ENCODE measurements around the gene SLC4A7.

SLC4A7 gene

DNA sequence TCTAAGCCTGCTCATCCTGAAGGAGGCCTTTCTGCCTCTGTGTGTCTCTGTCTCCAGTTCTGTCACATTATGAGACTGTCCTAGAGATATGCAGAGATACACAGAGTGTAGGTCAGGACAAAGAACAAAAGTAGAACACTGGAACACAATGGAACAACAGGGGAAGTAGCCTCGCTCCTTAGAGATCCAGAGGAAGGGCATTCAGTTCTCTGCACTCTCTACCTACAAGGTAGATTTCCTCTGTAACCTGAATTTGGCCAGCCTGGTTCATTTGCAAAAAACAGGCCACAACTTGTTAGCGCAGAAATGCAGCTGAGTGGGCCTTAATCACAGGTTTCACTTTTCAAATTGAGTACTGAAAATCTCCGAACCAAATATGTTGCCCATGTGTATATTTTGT is 134.4 kb downstream of the SLC4A7 start:
- TF ChIP-seq, protein P1, sequence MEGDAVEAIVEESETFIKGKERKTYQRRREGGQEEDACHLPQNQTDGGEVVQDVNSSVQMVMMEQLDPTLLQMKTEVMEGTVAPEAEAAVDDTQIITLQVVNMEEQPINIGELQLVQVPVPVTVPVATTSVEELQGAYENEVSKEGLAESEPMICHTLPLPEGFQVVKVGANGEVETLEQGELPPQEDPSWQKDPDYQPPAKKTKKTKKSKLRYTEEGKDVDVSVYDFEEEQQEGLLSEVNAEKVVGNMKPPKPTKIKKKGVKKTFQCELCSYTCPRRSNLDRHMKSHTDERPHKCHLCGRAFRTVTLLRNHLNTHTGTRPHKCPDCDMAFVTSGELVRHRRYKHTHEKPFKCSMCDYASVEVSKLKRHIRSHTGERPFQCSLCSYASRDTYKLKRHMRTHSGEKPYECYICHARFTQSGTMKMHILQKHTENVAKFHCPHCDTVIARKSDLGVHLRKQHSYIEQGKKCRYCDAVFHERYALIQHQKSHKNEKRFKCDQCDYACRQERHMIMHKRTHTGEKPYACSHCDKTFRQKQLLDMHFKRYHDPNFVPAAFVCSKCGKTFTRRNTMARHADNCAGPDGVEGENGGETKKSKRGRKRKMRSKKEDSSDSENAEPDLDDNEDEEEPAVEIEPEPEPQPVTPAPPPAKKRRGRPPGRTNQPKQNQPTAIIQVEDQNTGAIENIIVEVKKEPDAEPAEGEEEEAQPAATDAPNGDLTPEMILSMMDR (IDR thresholded peaks at IDR 0.05; ENCODE audit: insufficient read depth, missing control alignments): no peak
- no peak for DNase-seq (ENCODE audit: insufficient read length, low spot score)
- FAIRE-seq: peak; percentile 81

DNA sequence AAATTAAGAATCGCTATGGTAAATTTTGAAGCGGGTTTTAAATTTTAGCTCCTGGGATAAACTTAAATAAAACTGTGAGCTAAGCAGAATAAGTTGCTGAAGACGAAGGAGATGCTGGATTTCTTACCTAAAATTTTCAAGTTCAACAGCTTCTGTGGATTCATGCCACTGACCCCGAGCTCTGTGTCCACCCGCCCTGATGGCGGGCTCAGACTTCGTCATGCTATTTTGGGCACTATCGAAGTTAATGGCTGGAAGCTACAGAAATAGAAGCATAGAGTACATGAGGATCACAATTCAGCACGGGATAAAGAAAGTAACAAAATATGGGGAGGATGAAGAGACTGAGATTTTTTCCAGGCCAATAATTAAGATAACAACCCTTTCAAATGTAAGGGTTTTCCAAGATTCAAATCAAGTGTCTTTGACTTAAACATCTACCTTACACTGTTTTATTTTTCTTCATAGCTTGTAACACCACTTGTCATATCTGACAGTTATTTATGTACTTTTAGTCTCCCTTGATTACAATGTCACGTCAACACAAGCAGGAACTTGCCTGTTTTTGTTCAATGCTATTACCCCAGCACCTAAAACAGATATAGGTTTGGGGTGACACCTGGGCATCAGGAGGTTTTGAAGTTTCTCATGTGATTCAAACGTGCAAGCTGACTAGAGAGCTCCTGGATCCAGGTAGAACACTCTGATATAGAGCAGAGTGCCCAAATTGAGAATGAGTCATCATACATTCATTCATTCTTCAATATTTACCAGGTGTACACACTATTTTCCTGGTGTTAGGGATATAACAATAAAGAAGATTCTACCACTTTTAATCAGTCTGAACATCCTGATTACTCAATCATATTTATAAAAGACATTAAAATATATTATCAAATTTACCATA is 138.0 kb downstream of the SLC4A7 start:
- TF ChIP-seq, protein P1 (IDR thresholded peaks at IDR 0.05; ENCODE audit: insufficient read depth, missing control alignments): no peak
- FAIRE-seq (peak; percentile 70), DNase-seq (ENCODE audit: insufficient read length, low spot score) (no peak)

DNA sequence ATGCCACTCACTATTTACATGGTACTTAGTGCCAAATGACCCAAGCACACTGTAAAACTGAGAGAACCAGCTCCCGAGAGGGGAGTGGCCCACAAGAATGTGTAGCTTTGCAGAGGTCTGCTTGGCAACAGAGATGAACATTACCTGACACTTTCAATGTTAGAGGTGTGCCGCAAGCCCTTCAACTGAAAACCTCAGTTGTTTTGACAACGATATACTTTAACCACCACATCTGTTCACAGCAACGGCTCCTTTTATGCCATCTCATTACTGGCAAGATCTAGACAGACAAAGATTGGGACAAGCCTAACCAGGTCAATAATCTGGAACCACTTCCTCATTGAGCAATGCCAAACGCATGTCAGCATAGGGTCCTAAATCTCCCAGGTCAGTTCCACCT is 138.7 kb downstream of the SLC4A7 start:
- TF ChIP-seq, protein P1 (IDR thresholded peaks at IDR 0.05; ENCODE audit: insufficient read depth, missing control alignments): no peak
- FAIRE-seq: no peak
- no peak for DNase-seq (ENCODE audit: insufficient read length, low spot score)

DNA sequence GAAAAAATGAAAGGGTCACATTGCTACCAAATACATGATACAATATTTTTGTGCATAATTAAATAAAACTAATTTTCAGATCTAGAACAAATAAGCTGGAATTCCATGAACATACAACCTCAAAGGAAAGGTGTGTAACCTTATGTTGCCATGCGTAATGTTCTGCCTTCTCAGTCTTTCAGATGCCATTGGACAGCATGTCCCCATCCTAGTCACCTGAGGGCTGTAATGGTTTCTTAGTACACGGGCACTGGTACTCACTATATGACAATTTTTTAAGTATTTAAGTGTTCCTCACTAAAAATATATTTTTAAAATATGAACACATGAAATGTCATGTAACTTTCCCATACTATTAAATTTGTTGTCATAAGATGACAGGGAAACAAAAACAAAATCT is 139.1 kb downstream of the SLC4A7 start:
- TF ChIP-seq, protein P1 (IDR thresholded peaks at IDR 0.05; ENCODE audit: insufficient read depth, missing control alignments): no peak
- no peak for FAIRE-seq
- no peak for DNase-seq (ENCODE audit: insufficient read length, low spot score)

DNA sequence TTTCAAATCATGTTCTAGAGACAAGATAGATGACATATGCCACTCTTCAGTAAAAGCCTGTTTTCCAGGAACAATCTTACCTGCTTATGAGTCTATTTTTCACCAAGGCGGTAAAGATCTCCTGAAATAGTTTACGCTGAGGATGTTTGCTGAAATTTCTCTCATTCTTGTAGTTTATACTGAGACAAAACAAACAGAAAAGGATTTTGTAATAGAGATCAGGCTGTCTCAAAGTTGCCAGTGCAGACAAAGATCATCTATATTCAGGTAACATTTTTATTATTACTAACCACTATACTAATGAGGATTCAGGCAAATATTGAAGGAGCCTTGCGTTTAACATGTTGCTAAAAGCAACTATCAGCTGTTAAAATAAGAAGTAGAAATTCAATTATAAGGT is 140.0 kb downstream of the SLC4A7 start:
- DNase-seq (ENCODE audit: insufficient read length, low spot score) (no peak), FAIRE-seq (no peak)
- TF ChIP-seq, protein P1 (IDR thresholded peaks at IDR 0.05; ENCODE audit: insufficient read depth, missing control alignments): no peak

DNA sequence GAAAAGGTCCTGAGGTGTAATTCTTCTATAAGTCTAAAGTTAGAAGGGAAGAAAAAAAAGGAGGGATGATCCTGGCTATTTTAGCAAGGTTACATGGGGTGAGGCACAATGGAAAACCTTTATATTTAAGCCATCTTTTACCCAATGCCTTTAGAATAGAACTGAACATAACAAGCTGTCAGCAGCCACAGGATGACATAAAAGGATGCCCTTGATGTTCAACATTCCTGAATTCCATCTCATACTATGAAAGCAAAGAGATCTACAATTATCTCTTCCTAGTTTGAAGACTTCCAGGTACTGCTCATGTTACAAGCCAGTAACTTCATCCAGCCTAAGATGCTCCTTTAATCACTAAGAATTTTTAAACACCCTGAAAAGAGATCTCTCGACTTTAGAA is 141.9 kb downstream of the SLC4A7 start:
- FAIRE-seq: no peak
- TF ChIP-seq, protein P1 (IDR thresholded peaks at IDR 0.05; ENCODE audit: insufficient read depth, missing control alignments): no peak
- DNase-seq (ENCODE audit: insufficient read length, low spot score): no peak

DNA sequence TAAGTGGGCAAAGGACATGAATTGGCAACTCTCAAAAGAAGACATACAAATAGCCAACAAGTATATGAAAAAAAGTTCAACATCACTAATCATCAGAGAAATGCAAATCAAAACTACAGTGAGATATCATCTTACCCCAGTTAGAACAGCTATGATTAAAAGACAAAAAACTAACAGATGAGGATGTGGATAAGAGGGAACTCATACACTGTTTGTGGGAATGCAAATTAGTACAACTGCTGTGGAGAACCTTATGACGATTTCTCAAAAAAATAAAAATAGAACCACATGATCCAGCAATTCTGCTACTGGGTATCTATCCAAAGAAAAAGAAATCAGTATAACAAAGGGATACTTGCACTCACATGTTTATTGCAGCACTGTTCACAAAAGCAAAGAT is 143.7 kb downstream of the SLC4A7 start:
- DNase-seq (ENCODE audit: insufficient read length, low spot score): no peak
- FAIRE-seq: no peak

More for the DNA sequence above, 143.7 kb downstream of the SLC4A7 start:
- TF ChIP-seq, protein P1 (IDR thresholded peaks at IDR 0.05; ENCODE audit: insufficient read depth, missing control alignments): no peak

All from D721Med (cell line).